ENCODE measurements around the gene CNNM2.
A peak's percentile ranks its signal among the peaks of the same experiment; 100 is the strongest.
"Not testable (repeated sequence)": the region's sequence is repeated elsewhere in the genome, so short reads cannot be mapped to it uniquely, and the experiment has no call there.

CNNM2 gene

GRCh38 chr10:103067099-103067477, 149.0 kb downstream of the CNNM2 start:
- H3K9me3 ChIP-seq (ENCODE audit: control insufficient read depth, insufficient read depth, low read depth, low read length); H3K4me3 ChIP-seq (ENCODE audit: low read depth, low read length); POLR2A ChIA-PET; H3K27ac ChIP-seq (ENCODE audit: extremely low read depth, low read depth, low read length); H3K4me1 ChIP-seq (ENCODE audit: control insufficient read depth, insufficient read depth, low read length): not testable (repeated sequence)
- CTCF ChIA-PET, result interaction anchor here (0.6 to 5.8 kb wide), 5 partner anchors 10 to 328 kb away, joined by 3 to 57 read pairs (median 3); partner anchors contain the start of genes CNNM2 and CYP17A1
- H3K36me3 ChIP-seq (ENCODE audit: control insufficient read depth in 2 of 2, insufficient read depth in 1 of 2, low read length in 2 of 2), result peaks cover 0 to 13% of the 10 kb centered on the region in 2 experiments; a peak in 1 of 3 replicates

GRCh38 chr10:103067484-103067883, 149.4 kb downstream of the CNNM2 start:
- Histone ChIP-seq H3K27ac (ENCODE audit: extremely low read depth, low read depth, low read length) (no peak overlapping the region), H3K4me1 (ENCODE audit: control insufficient read depth, insufficient read depth, low read length) (no peaks in the 10 kb centered on the region), H3K4me3 (ENCODE audit: low read depth, low read length) (no peak overlapping the region), H3K36me3 (ENCODE audit: control insufficient read depth in 2 of 2, insufficient read depth in 1 of 2, low read length in 2 of 2) (peaks cover 0 to 13% of the 10 kb centered on the region in 2 experiments; a peak in 1 of 3 replicates), H3K9me3 (ENCODE audit: control insufficient read depth, insufficient read depth, low read depth, low read length) (no peaks in the 10 kb centered on the region)
- ChIA-PET CTCF (interaction anchor here (0.8 to 5.8 kb wide), 4 partner anchors 9 to 231 kb away, joined by 3 to 57 read pairs (median 18); partner anchors contain the start of genes CNNM2 and CYP17A1), POLR2A (no interaction called here)
- TF ChIP-seq REPIN1 (tag by site-specific recombination; IDR thresholded peaks at IDR 0.05; ENCODE audit: low read depth) (no peak), ZBTB11 (tag by site-specific recombination; conservative IDR thresholded peaks at IDR 0.05; ENCODE audit: low read depth) (no peak), PRDM1 (tag by site-specific recombination; IDR thresholded peaks at IDR 0.05) (peak; percentile 67), ZSCAN30 (tag by site-specific recombination; IDR thresholded peaks at IDR 0.05) (no peak)

DNA sequence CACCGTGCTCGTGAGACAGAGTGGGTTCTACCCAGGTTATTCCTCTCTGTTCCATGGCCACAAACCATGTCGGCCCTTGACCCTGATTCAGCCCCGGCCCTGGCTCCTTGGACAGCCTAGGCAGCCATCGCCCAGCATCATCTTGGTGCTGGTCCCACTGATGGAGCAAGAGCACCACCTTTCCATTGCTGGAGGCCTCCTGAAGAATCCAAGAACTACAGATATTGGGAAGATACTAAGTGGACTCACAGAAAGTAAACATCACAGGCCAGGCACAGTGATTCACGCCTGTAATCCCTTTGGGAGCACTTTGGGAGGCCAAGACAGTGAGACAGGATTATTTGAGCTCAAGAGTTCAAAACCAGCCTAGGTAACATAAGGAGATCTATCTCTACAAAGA, 149.9 kb downstream of the CNNM2 start:
- no peaks in the 10 kb centered on the region for H3K4me1 ChIP-seq (ENCODE audit: control insufficient read depth, insufficient read depth, low read length)
- H3K4me3 ChIP-seq (ENCODE audit: low read depth, low read length), result no peak overlapping the region
- POLR2A ChIA-PET, result no interaction called here
- peaks cover 0 to 13% of the 10 kb centered on the region in 2 experiments; a peak in 1 of 3 replicates for H3K36me3 ChIP-seq (ENCODE audit: control insufficient read depth in 2 of 2, insufficient read depth in 1 of 2, low read length in 2 of 2)
- TF ChIP-seq ZNF350 (tag by site-specific recombination; IDR thresholded peaks at IDR 0.05) (no peak), GLIS1 (tag by site-specific recombination; IDR thresholded peaks at IDR 0.05) (peak; percentile 43; the same call in 1 of the 2 replicates)
- H3K27ac ChIP-seq (ENCODE audit: extremely low read depth, low read depth, low read length), result no peak overlapping the region
- CTCF ChIA-PET, result interaction anchor here (0.7 to 5.8 kb wide), 4 partner anchors 10 to 232 kb away, joined by 3 to 57 read pairs (median 18); partner anchors contain the start of genes CNNM2 and CYP17A1
- no peaks in the 10 kb centered on the region for H3K9me3 ChIP-seq (ENCODE audit: control insufficient read depth, insufficient read depth, low read depth, low read length)

DNA sequence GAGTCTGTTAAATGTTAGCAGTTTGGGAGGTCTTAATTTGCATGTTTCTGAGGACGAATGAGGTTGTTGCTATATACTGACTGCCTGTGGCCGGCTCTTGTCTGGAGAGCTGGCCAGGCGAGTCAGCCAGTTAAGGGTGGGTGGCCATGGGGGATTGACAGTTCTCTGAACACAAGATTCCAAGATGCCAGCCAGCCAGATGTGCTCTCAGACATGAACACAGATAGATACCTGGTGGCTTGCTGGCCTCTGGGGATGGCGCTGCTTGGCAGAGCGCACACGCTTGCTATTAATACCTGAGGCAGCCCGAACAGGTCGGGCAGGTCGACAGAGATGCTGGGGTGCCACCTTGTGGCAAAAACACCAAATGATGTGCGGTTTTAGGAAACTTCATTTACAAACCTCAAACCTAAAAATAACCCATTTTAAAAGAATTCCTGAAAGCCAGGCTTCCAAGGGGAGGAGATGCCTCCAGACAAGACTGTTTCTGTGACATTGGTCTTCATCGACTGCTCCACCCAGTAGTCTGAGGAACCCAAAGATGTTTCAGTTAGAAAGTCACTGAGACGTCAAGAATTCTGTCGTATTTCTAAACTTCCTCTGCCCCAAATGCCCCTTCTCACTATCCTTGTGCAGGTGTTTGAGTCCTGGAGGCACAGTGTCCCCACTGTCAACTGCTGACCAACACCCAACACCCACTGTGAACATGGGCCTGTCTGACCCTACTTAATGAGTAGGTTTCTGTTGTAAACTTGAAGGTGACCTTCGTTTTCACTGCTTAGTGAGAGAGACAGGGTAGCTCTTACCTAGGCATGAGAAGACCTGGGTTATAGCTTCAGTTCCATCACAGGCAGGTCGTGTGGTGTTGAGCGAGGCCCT, 151.6 kb downstream of the CNNM2 start:
- ChIA-PET POLR2A (interaction anchor here (1.5 kb wide), 1 partner anchor 152 kb away, joined by 5 read pairs; the partner anchor contains the start of gene CNNM2), CTCF (interaction anchor here (0.6 to 5.8 kb wide), 12 partner anchors 8 to 386 kb away, joined by 3 to 57 read pairs (median 4); partner anchors contain the start of genes CNNM2 and CYP17A1)
- Histone ChIP-seq H3K36me3 (ENCODE audit: control insufficient read depth in 2 of 2, insufficient read depth in 1 of 2, low read length in 2 of 2) (peaks cover 0 to 13% of the 10 kb centered on the region in 2 experiments; a peak in 2 of 3 replicates), H3K4me3 (ENCODE audit: low read depth, low read length) (no peak overlapping the region), H3K27ac (ENCODE audit: extremely low read depth, low read depth, low read length) (no peak overlapping the region), H3K9me3 (ENCODE audit: control insufficient read depth, insufficient read depth, low read depth, low read length) (no peaks in the 10 kb centered on the region), H3K4me1 (ENCODE audit: control insufficient read depth, insufficient read depth, low read length) (no peaks in the 10 kb centered on the region)
- no peak for TF ChIP-seq TRIM28 (IDR thresholded peaks at IDR 0.05; ENCODE audit: borderline replicate concordance, low read length)
- peak; percentile 48; the same call in 1 of the 2 replicates for TF ChIP-seq ZNF600 (tag by site-specific recombination; IDR thresholded peaks at IDR 0.05)
- no peak for TF ChIP-seq ZNF398 (tag by site-specific recombination; IDR thresholded peaks at IDR 0.05)
- TF ChIP-seq ZEB2 (tag by site-specific recombination; IDR thresholded peaks at IDR 0.05), result 0 out of 2 replicates have a peak, but pooled peaks have one; percentile 61
- TF ChIP-seq, protein P1, sequence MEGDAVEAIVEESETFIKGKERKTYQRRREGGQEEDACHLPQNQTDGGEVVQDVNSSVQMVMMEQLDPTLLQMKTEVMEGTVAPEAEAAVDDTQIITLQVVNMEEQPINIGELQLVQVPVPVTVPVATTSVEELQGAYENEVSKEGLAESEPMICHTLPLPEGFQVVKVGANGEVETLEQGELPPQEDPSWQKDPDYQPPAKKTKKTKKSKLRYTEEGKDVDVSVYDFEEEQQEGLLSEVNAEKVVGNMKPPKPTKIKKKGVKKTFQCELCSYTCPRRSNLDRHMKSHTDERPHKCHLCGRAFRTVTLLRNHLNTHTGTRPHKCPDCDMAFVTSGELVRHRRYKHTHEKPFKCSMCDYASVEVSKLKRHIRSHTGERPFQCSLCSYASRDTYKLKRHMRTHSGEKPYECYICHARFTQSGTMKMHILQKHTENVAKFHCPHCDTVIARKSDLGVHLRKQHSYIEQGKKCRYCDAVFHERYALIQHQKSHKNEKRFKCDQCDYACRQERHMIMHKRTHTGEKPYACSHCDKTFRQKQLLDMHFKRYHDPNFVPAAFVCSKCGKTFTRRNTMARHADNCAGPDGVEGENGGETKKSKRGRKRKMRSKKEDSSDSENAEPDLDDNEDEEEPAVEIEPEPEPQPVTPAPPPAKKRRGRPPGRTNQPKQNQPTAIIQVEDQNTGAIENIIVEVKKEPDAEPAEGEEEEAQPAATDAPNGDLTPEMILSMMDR (tag by site-specific recombination; IDR thresholded peaks at IDR 0.05), result peak; percentile 53
- TF ChIP-seq ZNF660 (tag by site-specific recombination; IDR thresholded peaks at IDR 0.05), result peak; percentile 57; the same call in 1 of the 2 replicates
- TF ChIP-seq ZNF654 (tag by site-specific recombination; IDR thresholded peaks at IDR 0.05; ENCODE audit: low read depth), result peak; percentile 93
- peak; percentile 79; the same call in 1 of the 2 replicates for TF ChIP-seq ZNF2 (tag by site-specific recombination; IDR thresholded peaks at IDR 0.05)

All from HEK293 (cell line).